ENCODE data around the gene INTS1. TPM values are rescaled to one million over a fixed set of nuclear protein-coding genes. Genes with fewer than 3 reads are reported as not detected.
A peak's percentile ranks its signal among the peaks of the same experiment; 100 is the strongest.

The INTS1 gene
- total and polyA plus RNA-seq, 9 donors: 1.9 to 80.5 (median 61.5) TPM

DNA sequence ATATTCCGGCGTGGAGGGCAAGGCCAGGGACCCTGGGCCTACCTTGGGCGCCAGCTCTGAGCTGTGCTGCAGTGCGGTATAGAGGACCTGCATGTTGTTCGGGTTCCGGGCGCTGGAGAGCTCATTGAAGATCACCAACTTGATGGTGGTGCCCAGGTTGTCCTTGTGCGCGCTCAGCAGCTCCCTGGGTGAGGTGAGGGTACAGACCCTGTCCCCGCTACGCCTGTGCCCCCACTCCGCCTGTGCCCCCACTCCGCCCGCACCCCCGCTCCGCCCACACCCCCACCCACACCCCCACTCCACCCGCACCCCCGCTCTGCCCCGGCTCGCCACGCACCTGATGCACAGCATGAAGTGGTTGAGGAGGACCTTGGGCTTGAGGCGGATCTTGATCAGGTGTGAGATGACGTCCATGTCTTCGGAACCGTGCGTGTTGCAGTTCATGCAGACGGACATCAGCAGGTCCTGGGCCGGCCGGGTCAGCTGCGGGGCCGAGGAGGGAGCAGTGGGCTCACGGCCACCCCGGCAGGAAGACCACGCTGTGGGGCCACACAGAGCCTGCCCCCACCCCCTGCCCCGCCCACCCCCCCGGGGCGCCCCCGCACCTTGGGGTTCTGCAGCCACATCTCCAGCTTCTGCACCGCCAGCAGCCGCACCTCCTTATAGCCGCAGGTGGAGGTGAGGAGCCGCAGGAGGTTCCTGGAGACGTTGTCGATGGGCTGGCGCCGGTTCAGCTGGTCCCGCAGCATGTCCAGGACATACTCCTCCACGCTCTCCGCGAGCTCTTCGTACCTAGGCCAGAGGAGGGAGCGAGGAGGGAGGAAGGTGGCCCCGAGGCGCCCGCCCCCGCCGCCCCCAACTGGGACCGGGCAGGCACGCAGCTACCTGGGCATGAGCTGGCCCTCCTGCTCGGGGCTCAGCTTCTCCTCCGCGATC is 5.6 kb downstream of the INTS1 start:
- Histone ChIP-seq H3K36me3 (no peaks in the 10 kb centered on the region), H3K4me3 (no peak overlapping the region), H3K27me3 (no peaks in the 10 kb centered on the region), H3K4me1 (ENCODE audit: insufficient read depth) (peaks cover 10% of the 10 kb centered on the region), H3K27ac (no peak overlapping the region), H3K9me3 (no peaks in the 10 kb centered on the region)
- intact Hi-C loops (cut with DNase I): no loop called here
- DNase-seq: peak in 1 of 5 donors; percentile 35
- 90 to 93% (median 92%) methylated on average over 54 to 62 of the region's 62 CpGs for WGBS, 3 donors
- TF ChIP-seq CTCF (IDR thresholded peaks at IDR 0.05) (no peak), EP300 (IDR thresholded peaks at IDR 0.05) (no peak)

DNA sequence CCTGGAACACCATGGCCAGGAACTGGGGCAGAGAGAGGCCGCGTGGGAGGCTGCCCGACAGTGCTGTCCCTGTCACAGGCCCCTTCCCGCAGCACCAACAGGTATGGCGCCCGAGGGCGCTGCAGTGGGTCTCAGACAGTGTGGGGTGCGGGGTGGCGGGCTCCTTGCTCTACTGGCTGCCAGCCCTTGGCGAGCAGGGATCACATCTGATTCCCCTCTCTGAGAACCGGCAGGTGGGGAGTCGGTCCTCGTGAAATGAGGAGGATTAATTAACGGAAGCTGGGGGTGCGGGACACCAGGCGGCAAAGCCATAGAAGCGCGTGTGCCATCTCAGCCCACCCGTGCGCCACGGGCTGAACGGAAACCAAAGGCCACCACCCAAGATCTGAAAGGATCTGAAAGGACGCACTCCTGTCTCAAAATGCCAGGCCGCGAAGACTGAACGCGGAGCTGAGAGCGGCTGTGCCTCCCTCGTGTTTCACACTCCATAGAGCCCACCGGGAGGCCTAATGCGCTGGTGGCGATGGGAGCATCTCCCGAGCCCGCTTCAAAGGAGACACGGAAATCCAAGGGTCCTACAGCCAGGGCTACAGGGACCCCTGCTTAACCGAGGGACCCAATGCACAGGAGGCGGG is 6.8 kb downstream of the INTS1 start:
- H3K36me3 ChIP-seq: no peaks in the 10 kb centered on the region
- intact Hi-C loops (cut with DNase I): no loop called here
- no peak for TF ChIP-seq EP300 (IDR thresholded peaks at IDR 0.05)
- TF ChIP-seq CTCF (IDR thresholded peaks at IDR 0.05): no peak
- TF ChIP-seq POLR2A (IDR thresholded peaks at IDR 0.05): no peak
- H3K4me3 ChIP-seq: no peak overlapping the region
- no peaks in the 10 kb centered on the region for H3K9me3 ChIP-seq
- H3K27ac ChIP-seq: no peak overlapping the region
- 87 to 90% (median 90%) methylated on average over 37 of the region's 37 CpGs for WGBS, 3 donors
- H3K27me3 ChIP-seq: no peaks in the 10 kb centered on the region
- DNase-seq: no peak
- H3K4me1 ChIP-seq (ENCODE audit: insufficient read depth): peaks cover under 1% of the 10 kb centered on the region

DNA sequence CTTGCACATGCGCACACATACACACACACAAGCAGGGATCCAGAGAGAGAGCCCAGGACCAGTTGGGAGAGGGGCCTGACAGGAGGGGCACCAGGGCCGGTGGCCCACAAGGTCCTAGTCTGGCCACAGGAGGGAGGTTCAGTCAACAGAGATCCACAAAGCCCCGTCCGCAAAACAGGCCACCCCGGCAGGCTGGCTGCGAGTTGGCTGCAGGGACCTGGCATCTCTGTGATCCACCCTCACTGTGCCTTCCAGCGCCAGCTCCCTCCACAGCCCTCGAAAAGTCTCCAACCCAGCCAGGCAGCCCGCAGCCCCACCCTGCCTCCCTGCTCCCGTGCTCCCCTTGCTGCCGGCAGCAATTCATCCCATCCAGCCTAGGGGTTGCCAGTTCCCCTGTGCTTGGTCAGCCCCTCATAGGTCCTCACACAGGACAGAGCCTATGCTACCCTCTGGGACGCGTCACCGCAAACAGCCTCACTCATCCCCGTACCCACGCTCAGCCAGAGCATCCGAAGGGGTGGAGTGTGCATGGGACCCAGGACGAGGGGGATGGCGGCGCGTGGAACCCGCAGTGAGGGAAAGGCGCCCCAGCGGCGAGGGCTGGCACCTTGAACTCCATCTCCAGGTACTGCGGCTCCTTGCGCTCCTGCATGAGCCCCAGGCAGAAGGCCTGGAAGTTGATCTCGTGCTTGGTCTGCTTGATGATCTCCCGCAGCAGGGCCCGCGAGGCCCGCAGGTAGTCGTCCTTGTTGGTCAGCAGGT is 7.5 kb downstream of the INTS1 start:
- intact Hi-C loops (cut with DNase I): no loop called here
- TF ChIP-seq POLR2A (IDR thresholded peaks at IDR 0.05) (no peak), CTCF (IDR thresholded peaks at IDR 0.05) (no peak), EP300 (IDR thresholded peaks at IDR 0.05) (no peak)

GRCh38 chr7:1495564-1496242 is 8.5 kb downstream of the INTS1 start:
- intact Hi-C loops (cut with DNase I): no loop called here
- Histone ChIP-seq H3K36me3 (no peaks in the 10 kb centered on the region), H3K4me1 (ENCODE audit: insufficient read depth) (no peaks in the 10 kb centered on the region), H3K9me3 (no peaks in the 10 kb centered on the region), H3K27ac (no peak overlapping the region), H3K4me3 (no peak overlapping the region), H3K27me3 (no peaks in the 10 kb centered on the region)
- TF ChIP-seq POLR2A (IDR thresholded peaks at IDR 0.05) (no peak), CTCF (IDR thresholded peaks at IDR 0.05) (no peak), EP300 (IDR thresholded peaks at IDR 0.05) (no peak)
- 87 to 88% (median 87%) methylated on average over 34 of the region's 34 CpGs for WGBS, 3 donors
- DNase-seq: no peak

More for the DNA sequence above, 7.5 kb downstream of the INTS1 start:
- Histone ChIP-seq H3K4me3 (no peak overlapping the region), H3K4me1 (ENCODE audit: insufficient read depth) (no peaks in the 10 kb centered on the region), H3K27ac (no peak overlapping the region), H3K36me3 (no peaks in the 10 kb centered on the region), H3K9me3 (no peaks in the 10 kb centered on the region), H3K27me3 (no peaks in the 10 kb centered on the region)
- WGBS, 3 donors: 87 to 90% (median 89%) methylated on average over 33 of the region's 33 CpGs
- DNase-seq: no peak
